ENCODE results near the gene PCBP3.
"Not testable (repeated sequence)": the region's sequence is repeated elsewhere in the genome, so short reads cannot be mapped to it uniquely, and the experiment has no call there.

The PCBP3 gene

DNA sequence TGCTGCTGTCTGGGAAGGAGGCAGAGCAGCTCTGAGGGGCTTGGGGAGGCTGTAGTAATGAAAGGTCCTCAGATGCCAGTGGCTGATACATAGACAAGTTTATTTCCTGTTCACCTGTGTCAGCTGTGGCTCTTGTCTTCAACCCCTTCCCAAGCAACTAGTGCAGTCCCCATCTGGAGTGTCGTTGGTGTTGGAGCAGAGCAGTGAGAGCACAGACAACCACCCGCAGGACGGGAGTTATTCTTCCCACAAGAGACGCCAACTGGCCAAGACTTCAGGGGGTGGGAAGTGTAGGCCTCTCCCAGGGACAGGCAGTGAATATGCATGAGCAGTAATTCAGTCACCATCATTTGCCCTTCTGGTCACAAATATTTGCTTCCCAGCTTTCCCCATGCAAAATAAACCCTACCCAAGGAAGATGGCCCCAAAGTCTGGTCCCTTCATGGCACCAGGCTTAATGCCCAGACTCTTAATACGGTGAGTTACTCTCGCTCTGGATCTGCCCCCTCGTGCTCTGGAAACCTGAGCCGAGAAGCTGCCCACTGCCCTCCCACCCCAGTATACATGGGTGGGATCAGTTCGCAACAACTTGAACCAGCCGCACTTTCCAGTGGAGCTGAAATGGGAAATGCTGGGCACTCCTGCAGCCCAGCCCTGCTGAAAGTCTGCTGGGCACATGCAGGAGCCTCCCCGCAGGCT is 184.5 kb downstream of the PCBP3 start:
- TF ChIP-seq, protein P1, sequence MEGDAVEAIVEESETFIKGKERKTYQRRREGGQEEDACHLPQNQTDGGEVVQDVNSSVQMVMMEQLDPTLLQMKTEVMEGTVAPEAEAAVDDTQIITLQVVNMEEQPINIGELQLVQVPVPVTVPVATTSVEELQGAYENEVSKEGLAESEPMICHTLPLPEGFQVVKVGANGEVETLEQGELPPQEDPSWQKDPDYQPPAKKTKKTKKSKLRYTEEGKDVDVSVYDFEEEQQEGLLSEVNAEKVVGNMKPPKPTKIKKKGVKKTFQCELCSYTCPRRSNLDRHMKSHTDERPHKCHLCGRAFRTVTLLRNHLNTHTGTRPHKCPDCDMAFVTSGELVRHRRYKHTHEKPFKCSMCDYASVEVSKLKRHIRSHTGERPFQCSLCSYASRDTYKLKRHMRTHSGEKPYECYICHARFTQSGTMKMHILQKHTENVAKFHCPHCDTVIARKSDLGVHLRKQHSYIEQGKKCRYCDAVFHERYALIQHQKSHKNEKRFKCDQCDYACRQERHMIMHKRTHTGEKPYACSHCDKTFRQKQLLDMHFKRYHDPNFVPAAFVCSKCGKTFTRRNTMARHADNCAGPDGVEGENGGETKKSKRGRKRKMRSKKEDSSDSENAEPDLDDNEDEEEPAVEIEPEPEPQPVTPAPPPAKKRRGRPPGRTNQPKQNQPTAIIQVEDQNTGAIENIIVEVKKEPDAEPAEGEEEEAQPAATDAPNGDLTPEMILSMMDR (conservative IDR thresholded peaks at IDR 0.05), result no peak
- no peak for TF ChIP-seq ZFX (IDR thresholded peaks at IDR 0.05)
- no peak overlapping the region for H3K27ac ChIP-seq

DNA sequence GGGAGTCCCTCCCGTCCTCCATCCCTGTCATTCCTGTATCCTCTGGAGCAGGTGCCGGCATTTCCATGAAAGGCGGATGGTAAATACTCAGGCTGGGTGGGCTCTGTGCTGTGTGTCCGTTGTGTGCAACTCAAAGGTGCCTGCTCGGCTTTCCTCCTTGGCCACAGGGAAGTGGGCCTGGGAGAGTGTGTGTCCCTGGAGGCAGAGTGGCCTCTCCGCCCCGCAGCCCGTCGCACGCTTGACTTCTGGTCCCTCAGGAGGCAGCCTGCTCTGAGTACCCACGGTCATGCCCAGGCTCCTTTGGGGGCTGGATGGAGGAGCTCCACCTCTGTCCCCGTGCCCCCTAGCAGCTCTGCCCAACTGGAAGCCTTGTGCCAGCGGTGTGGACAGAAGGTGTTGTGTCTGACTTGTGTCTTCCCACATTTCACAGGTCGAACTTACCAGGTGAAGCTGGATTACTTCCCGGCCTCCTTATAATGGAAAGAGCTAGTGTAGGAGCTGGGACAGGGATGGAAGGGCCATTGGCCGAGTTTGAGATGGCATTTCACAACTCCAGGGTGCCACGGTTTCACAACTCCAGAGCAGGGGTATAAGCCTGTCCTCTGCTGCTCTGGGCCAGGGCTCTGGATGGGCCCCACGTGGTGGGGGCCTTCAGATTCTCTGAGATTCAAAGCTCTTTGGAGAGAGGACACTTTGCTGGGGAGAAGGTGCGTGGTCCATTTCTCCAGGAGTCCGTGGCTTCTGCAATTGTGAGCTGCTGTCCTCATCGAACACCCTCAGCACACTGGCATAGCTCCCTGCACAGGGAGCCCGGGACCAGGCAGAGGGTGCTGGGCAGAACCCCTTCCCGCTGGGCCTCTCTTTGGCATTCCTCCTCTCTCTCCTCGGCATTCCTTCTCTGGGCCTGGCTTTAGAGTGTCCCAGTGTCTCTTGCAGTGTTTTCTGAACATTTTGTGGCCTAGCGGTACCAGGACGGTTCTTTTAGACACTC is 185.3 kb downstream of the PCBP3 start:
- no peak for TF ChIP-seq ZFX (IDR thresholded peaks at IDR 0.05)
- TF ChIP-seq, protein P1 (conservative IDR thresholded peaks at IDR 0.05), result no peak
- no peak overlapping the region for H3K27ac ChIP-seq

DNA sequence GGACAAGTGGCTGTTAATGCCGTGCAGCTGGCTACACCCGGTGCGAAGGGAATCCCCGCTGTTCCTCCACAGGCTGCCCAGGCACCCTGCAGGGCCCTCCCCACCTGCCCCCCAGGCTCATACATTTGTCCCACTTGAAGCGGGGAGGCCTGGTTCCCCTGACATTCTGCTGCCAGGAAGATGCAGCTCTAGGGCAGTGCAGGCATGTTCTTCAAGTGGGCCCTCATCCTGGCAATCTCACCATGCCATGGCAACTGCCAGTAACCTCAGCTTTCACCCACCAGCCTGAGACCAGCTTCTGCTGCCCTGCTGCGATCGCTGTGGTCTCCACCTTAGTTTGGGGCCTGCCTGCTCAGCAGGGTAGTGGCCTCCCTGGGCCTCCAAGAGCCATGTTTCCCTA is 186.1 kb downstream of the PCBP3 start:
- TF ChIP-seq ZFX (IDR thresholded peaks at IDR 0.05), result no peak
- TF ChIP-seq, protein P1 (conservative IDR thresholded peaks at IDR 0.05), result no peak
- H3K27ac ChIP-seq, result no peak overlapping the region

DNA sequence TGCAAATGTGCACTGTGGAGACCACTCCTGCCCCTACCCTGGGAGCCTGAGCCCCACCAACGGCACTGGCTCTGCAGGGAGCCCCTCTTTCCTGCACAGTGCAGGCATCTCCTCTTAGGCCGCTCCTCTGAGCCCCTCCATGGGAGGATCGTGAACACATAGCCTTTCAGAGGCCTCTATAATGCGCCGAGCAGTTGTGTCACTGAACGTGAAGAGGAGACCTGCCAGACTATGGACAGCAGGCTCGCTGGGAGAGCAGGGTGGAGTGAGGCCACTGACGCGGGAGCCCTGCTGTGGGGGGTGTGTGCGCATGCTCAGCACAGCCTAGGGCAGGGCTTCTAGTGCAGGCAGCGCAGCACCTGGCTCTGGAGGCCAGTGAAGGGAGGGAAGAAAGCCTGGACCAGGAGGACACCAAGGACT is 186.7 kb downstream of the PCBP3 start:
- TF ChIP-seq, protein P1 (conservative IDR thresholded peaks at IDR 0.05), result no peak
- TF ChIP-seq ZFX (IDR thresholded peaks at IDR 0.05), result no peak
- no peak overlapping the region for H3K27ac ChIP-seq

DNA sequence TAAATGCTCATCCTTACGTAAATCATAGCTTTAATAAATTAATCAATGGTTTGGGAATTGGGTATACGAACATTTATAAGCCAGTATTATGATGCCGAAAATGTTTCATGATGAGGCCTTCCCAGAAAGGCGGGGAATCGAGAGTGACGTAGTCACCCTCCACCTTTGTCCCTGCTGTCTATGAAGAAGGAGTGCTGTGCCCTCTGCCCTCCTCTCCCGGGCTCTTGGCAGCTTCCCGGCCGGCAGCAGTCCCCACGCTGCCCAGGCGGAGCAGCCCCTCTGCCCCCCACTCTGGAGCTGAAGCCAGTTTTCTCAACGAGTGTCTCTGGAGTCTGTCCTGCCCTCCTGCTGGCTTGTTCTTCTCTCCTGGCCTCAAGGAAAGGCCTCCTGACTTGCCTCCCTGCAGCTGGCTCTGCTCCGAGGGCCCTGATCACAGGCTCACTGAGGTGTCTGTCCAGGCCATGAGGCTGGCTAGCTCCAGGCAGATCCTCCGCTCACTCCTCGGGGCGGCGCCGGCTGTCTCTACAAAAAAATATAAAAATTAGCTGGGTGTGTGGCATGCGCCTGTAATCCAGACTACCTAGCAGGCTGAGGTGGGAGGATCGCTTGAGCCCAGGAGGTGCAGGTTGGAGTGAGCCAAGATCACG is 187.3 kb downstream of the PCBP3 start:
- no peak overlapping the region for H3K27ac ChIP-seq
- TF ChIP-seq, protein P1 (conservative IDR thresholded peaks at IDR 0.05), result no peak

DNA sequence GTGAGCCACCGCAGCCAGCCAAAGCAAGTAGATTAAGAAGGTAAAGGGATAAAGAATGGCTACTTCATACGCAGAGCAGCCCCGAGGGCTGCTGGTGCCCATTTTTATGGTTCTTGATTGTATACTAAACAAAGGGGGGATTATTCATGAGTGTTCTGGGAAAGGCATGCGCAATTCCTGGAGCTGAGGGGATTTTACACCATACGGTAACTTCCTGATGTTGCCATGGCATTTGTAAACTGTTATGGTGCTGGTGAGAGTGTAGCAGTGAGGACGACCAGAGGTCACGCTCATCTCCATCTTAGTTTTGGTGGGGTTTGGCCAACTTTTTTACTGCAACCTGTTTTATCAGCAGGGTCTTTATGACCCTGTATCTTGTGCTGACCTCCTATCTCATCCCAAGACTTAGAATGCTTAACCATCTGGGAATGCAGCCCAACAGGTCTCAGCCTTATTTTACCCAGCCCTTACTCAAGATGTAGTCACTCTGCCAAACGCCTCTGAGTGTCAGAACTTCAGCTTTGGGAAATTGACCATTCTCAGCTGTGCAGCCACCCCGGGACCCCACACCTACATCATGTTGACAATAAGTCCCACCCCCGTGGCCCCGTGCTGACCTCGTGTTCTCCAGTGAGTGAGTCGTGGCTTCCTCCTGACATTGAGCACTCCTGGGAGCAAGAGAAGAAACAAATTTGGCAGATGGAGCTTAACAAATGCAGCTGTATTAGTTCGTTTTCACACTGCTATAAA is 188.6 kb downstream of the PCBP3 start:
- H3K27ac ChIP-seq, result no peak overlapping the region
- no peak for TF ChIP-seq ZFX (IDR thresholded peaks at IDR 0.05)
- TF ChIP-seq, protein P1 (conservative IDR thresholded peaks at IDR 0.05), result no peak

DNA sequence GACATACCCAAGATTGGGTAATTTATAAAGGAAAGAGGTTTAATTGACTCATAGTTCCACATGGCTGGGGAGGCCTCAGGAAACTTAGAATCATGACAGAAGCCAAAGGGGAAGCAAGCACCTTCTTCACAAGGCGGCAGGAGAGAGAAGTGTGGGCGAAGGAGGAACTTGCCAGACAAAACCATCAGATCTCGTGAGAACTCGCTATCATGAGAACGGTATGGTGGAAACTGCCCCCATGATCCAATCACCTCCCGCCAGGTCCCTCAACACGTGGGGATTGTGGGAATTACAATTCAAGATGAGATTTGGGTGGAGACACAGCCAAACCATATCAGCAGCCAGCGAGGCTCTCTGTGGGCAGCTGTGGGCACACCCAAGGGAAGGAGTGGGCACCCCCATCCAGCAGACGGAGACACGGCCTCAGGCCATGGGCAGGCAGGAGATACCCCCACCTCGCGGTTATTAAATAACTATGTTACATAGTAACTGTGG is 189.3 kb downstream of the PCBP3 start:
- H3K27ac ChIP-seq, result not testable (repeated sequence)

Data from C4-2B (cell line).